Natural killer cell (primary cell): ENCODE results near the gene PLVAP. TPM values are rescaled to one million over a fixed set of nuclear protein-coding genes. Genes with fewer than 3 reads are reported as not detected.

ENCODE experiments used
- ATAC-seq, 3 donors: fragments of 150-1000 bp in 2 of 3; fragments of 200-7000 bp in 1 of 3; cut with Tn5 transposase; 1 replicate in 1 of 3; 2 replicates in 2 of 3; pipeline ENCODE4 v1.10.0; 2021; ENCODE audit warnings: mild to moderate bottlenecking in 2 of 3, moderate library complexity in 2 of 3
- DNase-seq, 2 donors: peaks; one replicate each; pipeline versions ENCODE4 v3.0.0 to v3.0.0-alpha.2; 2013 to 2021; ENCODE audit warnings: mixed read lengths in 1 of 2
- H3K27ac ChIP-seq: one replicate; pipeline ENCODE4 v1.5.1; 2013; ENCODE audit warnings: mild to moderate bottlenecking, low read length
- H3K27me3 ChIP-seq: one replicate; pipeline ENCODE4 v1.6.1; 2013; ENCODE audit warnings: low read length; ENCODE audit not compliant: control insufficient read depth, insufficient read depth
- H3K36me3 ChIP-seq: one replicate; pipeline ENCODE4 v1.6.1; 2013; ENCODE audit warnings: low read length; ENCODE audit not compliant: control insufficient read depth, insufficient read depth
- H3K4me1 ChIP-seq: one replicate; pipeline ENCODE4 v1.6.1; 2013; ENCODE audit warnings: low read length; ENCODE audit not compliant: control insufficient read depth, insufficient read depth
- H3K4me3 ChIP-seq: one replicate; pipeline ENCODE4 v1.5.1; 2013; ENCODE audit warnings: low read length
- H3K9me3 ChIP-seq: one replicate; pipeline ENCODE4 v1.6.1; 2013; ENCODE audit warnings: low read length; ENCODE audit not compliant: control insufficient read depth, insufficient read depth
- H3K27ac Mint-ChIP-seq, 2 donors: one replicate each; pipeline ENCODE4 v1.8.0; 2022; ENCODE audit warnings: mild to moderate bottlenecking in 2 of 2, mixed read lengths in 2 of 2, moderate library complexity in 1 of 2
- H3K27me3 Mint-ChIP-seq, 2 donors: one replicate each; pipeline ENCODE4 v1.8.0; 2022; ENCODE audit warnings: low read depth in 2 of 2, mixed read lengths in 2 of 2
- H3K36me3 Mint-ChIP-seq: one replicate; pipeline ENCODE4 v1.8.0; 2022; ENCODE audit warnings: mixed read lengths
- H3K4me1 Mint-ChIP-seq, 2 donors: one replicate each; pipeline ENCODE4 v1.8.0; 2022; ENCODE audit warnings: mixed read lengths in 2 of 2
- H3K4me3 Mint-ChIP-seq: one replicate; pipeline ENCODE4 v1.8.0; 2022; ENCODE audit warnings: mild to moderate bottlenecking, moderate library complexity, mixed read lengths
- H3K9me3 Mint-ChIP-seq, 2 donors: one replicate each; pipeline ENCODE4 v1.8.0; 2022; ENCODE audit warnings: mixed read lengths in 2 of 2
- CTCF ChIP-seq: fragments of 200-600 bp; IDR thresholded peaks from one replicate; pipeline ENCODE4 v1.8.0; 2022; ENCODE audit warnings: antibody characterized with exemption
- WGBS: methylation state at CpG from one replicate; pipeline ENCODE4 v1.1.7; 2013; ENCODE audit warnings: missing lambda C conversion rate; ENCODE audit not compliant: insufficient coverage; 5-methylcytosine and 5-hydroxymethylcytosine counted together
- intact Hi-C: fragments of 100-400 bp; cut with micrococcal nuclease; formaldehyde crosslinking; loops from one replicate; pipeline ENCODE4 v1.14.2; 2022
- total RNA-seq, 4 donors: library from RNA; stranded (reverse); fragments of 120-200 nt in 1 of 4; gene quantifications; one replicate each; pipeline versions ENCODE4 v1.2.3 to v1.2.4, GENCODE V29; 2013 to 2022

Gene PLVAP
- total RNA-seq, 3 donors from 2014 or later (not counting 1 experiment from before 2014, with no cell fraction given) = 0.33 to 0.53 TPM; not detected in 1

DNA sequence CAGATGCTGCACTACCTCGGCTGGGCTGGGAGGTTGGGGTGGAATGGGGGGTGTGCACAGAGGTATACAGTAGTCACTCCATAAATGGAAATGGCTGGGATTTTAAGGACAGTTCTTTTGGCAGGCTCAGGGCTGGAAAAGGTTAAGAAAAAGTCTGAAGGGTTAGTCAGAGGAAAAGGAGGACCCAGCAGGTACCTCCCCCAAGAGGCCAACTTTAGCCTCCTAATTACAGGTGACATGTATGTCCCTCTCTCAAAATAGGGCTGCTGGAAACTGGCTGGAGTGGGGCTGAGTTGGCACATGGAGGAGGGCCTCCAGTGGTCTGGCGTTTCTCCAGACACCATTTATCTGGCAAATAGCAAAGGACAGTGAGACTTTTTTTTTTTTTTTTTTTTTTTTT lies 15.9 kb upstream of the PLVAP start:
- Histone ChIP-seq H3K4me3 (no peak overlapping the region), H3K4me1 (peaks cover 31% of the 10 kb centered on the region), H3K27ac (no peak overlapping the region), H3K27me3 (no peaks in the 10 kb centered on the region), H3K9me3 (no peaks in the 10 kb centered on the region), H3K36me3 (no peaks in the 10 kb centered on the region)
- H3K27me3 Mint-ChIP-seq = peaks cover 0 to 3% of the 10 kb centered on the region in 2 donors
- H3K36me3 Mint-ChIP-seq = no peaks in the 10 kb centered on the region
- intact Hi-C loops = no loop called here
- H3K27ac Mint-ChIP-seq = no peak overlapping the region
- TF ChIP-seq CTCF = no peak
- H3K4me1 Mint-ChIP-seq = peaks cover 5 to 24% of the 10 kb centered on the region in 2 donors
- WGBS = 70% methylated on average over 2 of the region's 2 CpGs
- H3K4me3 Mint-ChIP-seq = no peak overlapping the region
- ATAC-seq (no peak), DNase-seq (no peak)
- H3K9me3 Mint-ChIP-seq = no peaks in the 10 kb centered on the region

GRCh38 chr19:17391371-17392151 lies 14.4 kb upstream of the PLVAP start:
- Mint-ChIP-seq H3K36me3 (no peaks in the 10 kb centered on the region), H3K4me3 (peak overlapping the region; percentile 89), H3K4me1 (peaks cover 5 to 24% of the 10 kb centered on the region in 2 donors), H3K9me3 (no peaks in the 10 kb centered on the region), H3K27me3 (peaks cover 0 to 3% of the 10 kb centered on the region in 2 donors), H3K27ac (peak overlapping the region in 1 of 2 donors; percentile 88)
- intact Hi-C loops = loop anchor here (2.0 kb wide), 1 partner anchor 99 kb away; no protein-coding TSS in a partner anchor
- Histone ChIP-seq H3K4me1 (peaks cover 31% of the 10 kb centered on the region), H3K27ac (no peak overlapping the region), H3K9me3 (no peaks in the 10 kb centered on the region), H3K4me3 (no peak overlapping the region), H3K27me3 (no peaks in the 10 kb centered on the region), H3K36me3 (no peaks in the 10 kb centered on the region)
- 7% methylated on average over 26 of the region's 26 CpGs for WGBS
- DNase-seq (no peak), ATAC-seq (peak in 1 of 3 donors; percentile 33)
- TF ChIP-seq CTCF = peak; percentile 24

DNA sequence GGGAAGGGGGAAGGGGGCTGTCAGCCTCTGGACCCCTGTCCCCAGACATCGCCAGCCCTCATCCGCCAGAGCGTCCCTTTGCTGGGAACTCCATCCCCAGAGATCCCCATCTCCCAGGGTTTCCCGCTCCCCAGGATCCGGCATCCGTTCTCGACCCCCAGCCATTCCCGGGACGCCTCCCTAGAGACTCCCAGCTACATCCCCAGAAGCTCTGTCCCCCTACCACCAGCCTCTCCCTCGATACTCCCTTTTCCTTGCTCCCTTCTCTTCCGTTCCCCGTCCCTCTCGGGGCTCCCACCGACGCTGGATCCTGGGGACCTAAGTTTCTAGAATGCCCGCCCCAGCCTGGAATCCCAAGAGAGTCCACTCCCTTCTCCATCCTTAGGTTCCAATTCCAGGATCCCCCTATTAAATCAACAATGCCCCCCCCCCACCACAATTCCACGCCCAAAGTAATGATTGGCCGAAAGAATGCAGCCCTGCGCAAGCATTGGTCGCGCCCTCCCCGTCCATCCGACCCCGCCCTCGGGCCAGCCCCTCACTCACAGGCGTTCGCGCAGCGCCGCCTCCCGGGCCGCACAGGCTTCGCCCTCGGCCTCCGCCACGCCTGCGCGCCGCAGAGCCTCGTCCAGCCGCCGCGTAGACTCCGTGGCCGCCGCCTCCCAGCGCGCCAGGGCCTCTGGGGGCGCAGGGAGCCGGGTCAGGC lies 13.7 kb upstream of the PLVAP start:
- DNase-seq (peak; percentile 83 to 94), ATAC-seq (peak; percentile 99 to 100 (median 99))
- Histone ChIP-seq H3K27me3 (no peaks in the 10 kb centered on the region), H3K9me3 (no peaks in the 10 kb centered on the region), H3K4me3 (peak overlapping the region; percentile 57), H3K36me3 (no peaks in the 10 kb centered on the region), H3K4me1 (peaks cover 31% of the 10 kb centered on the region), H3K27ac (no peak overlapping the region)
- WGBS = under 1% methylated on average over 50 of the region's 50 CpGs
- peak overlapping the region in 1 of 2 donors; percentile 88 for H3K27ac Mint-ChIP-seq
- intact Hi-C loops = loop anchor here (2.0 kb wide), 1 partner anchor 98 kb away; no protein-coding TSS in a partner anchor
- no peaks in the 10 kb centered on the region for H3K36me3 Mint-ChIP-seq
- peaks cover 0 to 3% of the 10 kb centered on the region in 2 donors for H3K27me3 Mint-ChIP-seq
- H3K4me3 Mint-ChIP-seq = peak overlapping the region; percentile 89
- peak; percentile 68 for TF ChIP-seq CTCF
- H3K9me3 Mint-ChIP-seq = no peaks in the 10 kb centered on the region
- peaks cover 5 to 24% of the 10 kb centered on the region in 2 donors for H3K4me1 Mint-ChIP-seq
